Common myeloid progenitor, CD34-positive (primary cell): ENCODE data around the gene HSPB3.

Source experiments
- CTCF ChIA-PET: fragments of 350-600 bp; sonication (Branson Sonifier 250); formaldehyde crosslinking; loops from one replicate; lab custom pipeline; 2021; ENCODE audit warnings: antibody characterized with exemption; lab: Charles Lee
- POLR2A ChIA-PET: fragments of 350-600 bp; sonication (Branson Sonifier 250); formaldehyde crosslinking; loops from one replicate; lab custom pipeline; 2021; ENCODE audit warnings: antibody characterized with exemption; lab: Charles Lee
- DNase-seq, 3 donors: peaks; one replicate each; pipeline versions ENCODE4 v3.0.0 to v3.0.0-alpha.2; 2013
- H3K27ac ChIP-seq, 2 experiments: 1 replicate in 1 of 2; 2 replicates in 1 of 2; pipeline ENCODE4 v1.7.0; 2013; ENCODE audit warnings: inconsistent platforms in 2 of 2, low read length in 2 of 2, mild to moderate bottlenecking in 2 of 2, low read depth in 1 of 2, moderate library complexity in 1 of 2; ENCODE audit not compliant: severe bottlenecking in 2 of 2, insufficient read depth in 1 of 2, poor library complexity in 1 of 2
- H3K27me3 ChIP-seq, 5 experiments: replicated peaks in 2 of 5; 1 replicate in 3 of 5; 2 replicates in 2 of 5; pipeline versions ENCODE4 v1.6.1 to v1.7.0; 2013; ENCODE audit warnings: low read length in 4 of 5, mild to moderate bottlenecking in 2 of 5, moderate library complexity in 2 of 5, inconsistent platforms in 1 of 5; ENCODE audit not compliant: insufficient read depth in 5 of 5, control insufficient read depth in 4 of 5
- H3K36me3 ChIP-seq, 4 experiments: 1 replicate in 2 of 4; 2 replicates in 2 of 4; pipeline versions ENCODE4 v1.6.1 to v1.7.0; 2013; ENCODE audit warnings: low read length in 3 of 4, control low read depth in 1 of 4, mild to moderate bottlenecking in 1 of 4; ENCODE audit not compliant: control insufficient read depth in 4 of 4, insufficient read depth in 4 of 4
- H3K4me1 ChIP-seq, 4 experiments: 1 replicate in 3 of 4; 2 replicates in 1 of 4; pipeline versions ENCODE4 v1.6.1 to v1.7.1; 2013; ENCODE audit warnings: low read length in 3 of 4, mild to moderate bottlenecking in 3 of 4, control low read depth in 1 of 4, inconsistent platforms in 1 of 4, moderate library complexity in 1 of 4; ENCODE audit not compliant: control insufficient read depth in 4 of 4, insufficient read depth in 4 of 4; ENCODE audit errors: control extremely low read depth in 1 of 4
- H3K4me3 ChIP-seq, 7 experiments: 1 replicate in 4 of 7; 2 replicates in 3 of 7; pipeline versions ENCODE4 v1.5.1 to v1.7.0; 2013; ENCODE audit warnings: mild to moderate bottlenecking in 7 of 7, low read length in 6 of 7, moderate library complexity in 6 of 7, inconsistent platforms in 2 of 7, low read depth in 2 of 7, control low read depth in 1 of 7; ENCODE audit not compliant: insufficient read depth in 4 of 7, control insufficient read depth in 1 of 7; ENCODE audit errors: extremely low read depth in 1 of 7
- H3K9me3 ChIP-seq, 5 experiments: 1 replicate in 4 of 5; 2 replicates in 1 of 5; pipeline versions ENCODE4 v1.6.1 to v1.7.1; 2013; ENCODE audit warnings: low read length in 4 of 5, mild to moderate bottlenecking in 2 of 5, inconsistent platforms in 1 of 5, low read depth in 1 of 5, moderate library complexity in 1 of 5; ENCODE audit not compliant: control insufficient read depth in 4 of 5, insufficient read depth in 2 of 5; ENCODE audit errors: control extremely low read depth in 1 of 5
- WGBS: methylation state at CpG from one replicate; pipeline ENCODE4 v1.1.5; 2013; ENCODE audit not compliant: insufficient coverage; 5-methylcytosine and 5-hydroxymethylcytosine counted together

Gene HSPB3

GRCh38 chr5:54454602-54455001 is 897 bp upstream of the HSPB3 start:
- CTCF ChIA-PET: interaction anchor here (0.6 to 3.3 kb wide), 4 partner anchors 9 to 174 kb away, joined by 3 to 13 read pairs (median 6); no protein-coding TSS in a partner anchor
- Histone ChIP-seq H3K4me1 (no peaks in the 10 kb centered on the region), H3K27ac (no peak overlapping the region), H3K4me3 (no peak overlapping the region), H3K27me3 (no peaks in the 10 kb centered on the region), H3K36me3 (no peaks in the 10 kb centered on the region), H3K9me3 (no peaks in the 10 kb centered on the region)
- POLR2A ChIA-PET: no interaction called here
- no peak for DNase-seq
- WGBS: no CpG with 5 or more reads among the region's 2 CpGs

DNA sequence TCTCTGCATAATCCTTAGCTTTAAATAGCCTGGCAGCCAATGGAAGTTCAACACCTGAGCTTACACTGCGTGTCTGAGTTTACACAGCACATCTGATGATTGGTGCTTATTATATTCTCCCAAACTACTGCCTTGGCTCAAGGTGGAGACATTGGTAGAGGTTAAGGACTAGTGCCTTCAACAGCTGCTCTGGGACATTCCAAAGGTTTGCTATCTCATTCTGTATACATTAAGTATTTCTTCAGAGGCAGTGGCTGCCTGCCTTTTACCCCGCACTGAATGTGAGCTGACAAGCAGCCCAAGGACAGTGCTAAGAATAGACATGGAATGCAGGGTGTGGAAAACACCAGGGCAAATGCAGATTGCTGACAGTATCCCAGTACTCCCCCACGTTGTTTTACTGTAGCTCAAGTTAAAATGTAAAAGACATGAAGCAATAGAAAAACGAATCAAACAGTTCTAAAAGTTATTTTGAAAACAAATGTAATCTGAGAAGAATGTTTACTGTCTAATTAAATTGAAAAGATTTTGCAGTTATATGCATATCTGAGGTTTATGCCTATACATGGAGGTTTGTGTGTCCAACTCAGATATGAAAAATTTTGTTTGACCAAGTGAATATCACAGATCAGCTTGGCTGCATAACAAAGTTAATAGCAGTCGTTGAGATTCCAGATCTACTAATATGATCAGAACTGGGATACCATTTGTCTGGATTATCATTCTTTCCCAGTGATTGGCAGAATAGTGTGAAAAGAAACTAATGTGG is 1.8 kb downstream of the HSPB3 start:
- no peak overlapping the region for H3K4me3 ChIP-seq
- no peak overlapping the region for H3K27ac ChIP-seq
- WGBS: 70% methylated on average over 3 of the region's 5 CpGs
- no peaks in the 10 kb centered on the region for H3K4me1 ChIP-seq
- ChIA-PET CTCF (interaction anchor here (1.0 to 3.3 kb wide), 3 partner anchors 11 to 105 kb away, joined by 3 to 13 read pairs (median 3); no protein-coding TSS in a partner anchor), POLR2A (no interaction called here)
- no peak for DNase-seq
- H3K9me3 ChIP-seq: peaks cover 0 to 13% (median 0%) of the 10 kb centered on the region in 5 experiments
- H3K27me3 ChIP-seq: no peaks in the 10 kb centered on the region
- H3K36me3 ChIP-seq: no peaks in the 10 kb centered on the region

DNA sequence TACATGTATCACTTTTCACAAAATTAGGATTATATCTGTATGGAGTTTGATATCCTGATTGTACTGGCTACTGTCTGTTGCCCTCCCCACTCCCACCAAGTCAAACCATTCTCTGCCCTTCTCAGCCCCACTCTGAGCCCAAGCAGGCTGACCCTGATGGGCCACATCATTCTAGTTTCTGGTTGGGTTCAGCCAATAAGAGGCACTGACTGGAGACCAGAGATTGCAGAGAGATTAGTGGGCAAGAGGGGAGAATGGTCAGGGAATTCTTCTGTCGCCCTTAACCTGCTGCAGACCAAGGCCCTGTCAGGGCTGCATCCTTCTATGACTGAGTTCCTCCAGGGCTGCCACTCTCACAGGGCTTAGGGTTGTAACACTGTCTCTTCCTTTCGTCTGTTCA is 2.7 kb downstream of the HSPB3 start:
- DNase-seq: no peak
- CTCF ChIA-PET: no interaction called here
- POLR2A ChIA-PET: no interaction called here

GRCh38 chr5:54460181-54460919 is 4.9 kb downstream of the HSPB3 start:
- Histone ChIP-seq H3K27ac (no peak overlapping the region), H3K9me3 (peaks cover 0 to 14% (median 0%) of the 10 kb centered on the region in 5 experiments), H3K4me1 (no peaks in the 10 kb centered on the region), H3K27me3 (no peaks in the 10 kb centered on the region), H3K4me3 (no peak overlapping the region), H3K36me3 (no peaks in the 10 kb centered on the region)
- DNase-seq: peak in 1 of 3 donors; percentile 16
- ChIA-PET POLR2A (no interaction called here), CTCF (interaction anchor here (0.7 to 1.1 kb wide), 3 partner anchors 18 to 174 kb away, joined by 3 to 4 read pairs (median 3); no protein-coding TSS in a partner anchor)
- WGBS: 100% methylated on average over 1 of the region's 3 CpGs

More for the DNA sequence above, 2.7 kb downstream of the HSPB3 start:
- Histone ChIP-seq H3K9me3 (peaks cover 0 to 14% (median 0%) of the 10 kb centered on the region in 5 experiments), H3K27ac (no peak overlapping the region), H3K27me3 (no peaks in the 10 kb centered on the region), H3K36me3 (no peaks in the 10 kb centered on the region), H3K4me3 (no peak overlapping the region), H3K4me1 (no peaks in the 10 kb centered on the region)
- WGBS: 80% methylated on average over 1 of the region's 2 CpGs

GRCh38 chr5:54462281-54462680 is 6.8 kb downstream of the HSPB3 start:
- no peak for DNase-seq
- Histone ChIP-seq H3K9me3 (peaks cover 0 to 18% (median 0%) of the 10 kb centered on the region in 5 experiments), H3K27ac (no peak overlapping the region), H3K4me3 (no peak overlapping the region), H3K36me3 (no peaks in the 10 kb centered on the region), H3K4me1 (no peaks in the 10 kb centered on the region), H3K27me3 (no peaks in the 10 kb centered on the region)
- CTCF ChIA-PET: no interaction called here
- WGBS: 75% methylated on average over 4 of the region's 5 CpGs
- POLR2A ChIA-PET: no interaction called here

GRCh38 chr5:54463713-54464112 is 8.2 kb downstream of the HSPB3 start:
- peaks cover 0 to 18% (median 0%) of the 10 kb centered on the region in 5 experiments for H3K9me3 ChIP-seq
- WGBS: 100% methylated on average over 4 of the region's 4 CpGs
- no peak overlapping the region for H3K27ac ChIP-seq
- CTCF ChIA-PET: interaction anchor here (1.2 kb wide), 1 partner anchor 10 kb away, joined by 3 read pairs; no protein-coding TSS in a partner anchor
- no peaks in the 10 kb centered on the region for H3K36me3 ChIP-seq
- POLR2A ChIA-PET: no interaction called here
- H3K4me3 ChIP-seq: no peak overlapping the region
- H3K4me1 ChIP-seq: no peaks in the 10 kb centered on the region
- no peaks in the 10 kb centered on the region for H3K27me3 ChIP-seq
- no peak for DNase-seq

- peaks cover 0 to 4% (median 0%) of the 10 kb centered on the region in 5 experiments for H3K9me3 ChIP-seq
- POLR2A ChIA-PET: no interaction called here
- peak in 2 of 3 donors; percentile 6 to 10 for DNase-seq
- WGBS: 67% methylated on average over 2 of the region's 2 CpGs
- no peaks in the 10 kb centered on the region for H3K27me3 ChIP-seq
- H3K27ac ChIP-seq: no peak overlapping the region
- H3K4me3 ChIP-seq: no peak overlapping the region
- CTCF ChIA-PET: no interaction called here
- H3K36me3 ChIP-seq: no peaks in the 10 kb centered on the region
- H3K4me1 ChIP-seq: no peaks in the 10 kb centered on the region
Measured at GRCh38 chr5:54469622-54470021, 14.1 kb downstream of the HSPB3 start.
